Tongue (tissue), 2 donors: ENCODE results near the gene RIPK3. TPM values are rescaled to one million over a fixed set of nuclear protein-coding genes. Genes with fewer than 3 reads are reported as not detected.
"Not testable (repeated sequence)": the region's sequence is repeated elsewhere in the genome, so short reads cannot be mapped to it uniquely, and the experiment has no call there.

Experiments
- DNase-seq: peaks from one replicate; pipeline ENCODE4 v3.0.0-alpha.2; 2015
- total RNA-seq: library from RNA; depleted of rRNA; stranded (reverse); fragments of >200 nt; gene quantifications from one replicate; pipeline ENCODE4 v1.2.3, GENCODE V29; 2014

The RIPK3 gene
- 5.5 TPM for total RNA-seq

DNA sequence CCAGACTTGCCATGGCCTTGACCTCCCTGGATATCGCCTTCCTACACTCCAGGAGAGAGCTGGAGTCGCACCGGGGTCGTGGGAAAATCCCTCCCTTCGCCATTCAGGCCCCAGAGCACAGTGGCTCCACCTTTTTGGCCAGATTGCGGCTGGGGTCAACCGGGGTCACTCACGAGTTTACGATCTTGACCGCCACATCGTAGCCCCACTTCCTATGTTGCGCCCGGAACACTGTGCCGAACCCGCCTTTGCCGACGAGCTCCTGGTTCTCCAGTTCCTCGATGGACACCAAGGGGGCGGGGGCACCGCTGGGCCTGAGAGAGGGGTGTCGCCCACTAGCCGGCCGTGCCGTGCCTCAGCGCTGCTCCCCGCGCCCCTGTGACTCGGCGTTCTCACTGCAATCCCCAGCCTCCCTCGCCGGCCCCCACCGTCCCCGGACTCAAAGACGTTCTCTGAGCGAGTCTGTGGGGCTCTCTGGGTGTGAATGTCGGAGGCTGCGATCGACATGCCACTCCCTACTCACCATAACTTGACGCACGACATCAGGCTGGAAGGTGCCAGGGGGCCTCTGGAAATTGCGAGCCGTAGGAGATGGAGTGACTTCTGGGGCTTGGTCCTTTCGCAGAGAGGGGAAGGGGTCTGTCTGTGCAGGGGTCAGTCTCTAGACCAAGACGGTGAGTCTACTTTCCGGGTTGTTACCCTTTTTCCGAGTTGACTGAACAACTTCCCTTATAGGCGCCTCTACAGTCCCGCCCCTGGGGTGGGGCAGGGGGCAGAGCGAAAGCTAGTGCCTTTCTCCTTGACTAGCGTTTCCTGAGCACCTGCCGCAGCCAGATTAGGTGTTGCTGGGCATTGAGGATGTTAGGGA lies at the start of gene RIPK3:
RIPK3 (minus strand) TSS at position 708 of the 868 bp plus-strand sequence; CDS start at position 543, 165 bp downstream.
- peak; percentile 44 for DNase-seq

DNA sequence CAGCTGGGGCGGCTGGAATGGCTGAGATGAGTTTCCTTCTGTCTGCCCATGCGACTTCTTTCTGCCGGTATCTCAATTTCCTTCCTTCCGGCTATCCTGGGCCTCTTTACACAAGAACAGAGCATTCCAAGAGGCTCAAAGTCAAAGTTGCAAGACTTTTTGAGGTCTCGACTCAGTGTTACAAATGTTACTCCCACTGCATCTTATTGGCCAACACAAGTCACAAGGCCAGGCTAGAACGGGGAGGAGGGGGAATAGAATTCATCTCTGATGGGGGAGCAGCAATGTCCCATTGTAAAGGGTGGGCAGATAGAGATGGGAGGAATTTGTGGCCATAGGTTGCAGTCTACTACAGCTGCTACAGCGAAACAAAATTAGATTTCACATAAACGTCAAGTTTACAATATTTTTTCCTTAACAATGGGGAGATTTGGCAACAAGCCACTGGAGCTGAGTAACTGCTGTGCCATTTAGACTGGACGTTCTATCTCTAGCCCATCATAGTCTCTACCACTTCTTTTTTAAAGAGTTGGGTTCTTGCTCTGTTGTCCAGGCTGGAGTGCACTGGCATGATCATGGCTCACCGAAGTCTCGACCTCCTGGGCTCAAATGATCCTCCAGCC lies 49.5 kb upstream of the RIPK3 start:
- DNase-seq: no peak

DNA sequence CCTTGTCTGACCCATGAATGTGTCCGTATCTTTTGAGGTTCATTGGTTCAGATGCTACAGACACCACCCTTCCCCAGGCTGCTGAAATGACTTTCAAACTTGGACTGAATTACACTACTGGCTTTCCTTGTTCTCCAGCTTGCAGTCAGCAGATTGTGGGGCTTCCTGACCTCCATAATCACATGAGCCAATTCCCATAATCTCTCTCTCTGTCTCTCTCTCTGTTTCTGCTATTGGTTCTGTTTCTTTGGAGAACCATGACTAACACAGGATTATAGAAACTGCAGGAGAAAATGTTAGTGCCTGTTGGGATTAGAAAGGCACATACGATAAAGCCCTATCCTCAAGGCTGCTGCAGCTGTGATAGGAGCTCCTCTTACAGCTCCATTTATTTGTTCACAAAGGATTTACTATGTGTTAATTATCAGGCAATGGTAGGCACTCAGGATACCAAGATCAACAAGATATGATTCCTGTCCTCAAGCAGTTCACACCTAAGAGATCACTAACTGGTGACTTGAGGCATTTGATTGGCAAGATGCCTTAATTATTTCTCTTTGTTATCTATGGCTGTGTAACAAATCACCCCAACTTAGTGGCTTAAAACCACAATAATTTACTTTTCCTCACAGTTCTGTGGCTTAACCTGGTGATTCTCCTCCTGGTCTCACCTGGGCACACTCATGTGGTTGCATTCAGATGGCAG lies 48.8 kb upstream of the RIPK3 start:
- peak; percentile 62 for DNase-seq

DNA sequence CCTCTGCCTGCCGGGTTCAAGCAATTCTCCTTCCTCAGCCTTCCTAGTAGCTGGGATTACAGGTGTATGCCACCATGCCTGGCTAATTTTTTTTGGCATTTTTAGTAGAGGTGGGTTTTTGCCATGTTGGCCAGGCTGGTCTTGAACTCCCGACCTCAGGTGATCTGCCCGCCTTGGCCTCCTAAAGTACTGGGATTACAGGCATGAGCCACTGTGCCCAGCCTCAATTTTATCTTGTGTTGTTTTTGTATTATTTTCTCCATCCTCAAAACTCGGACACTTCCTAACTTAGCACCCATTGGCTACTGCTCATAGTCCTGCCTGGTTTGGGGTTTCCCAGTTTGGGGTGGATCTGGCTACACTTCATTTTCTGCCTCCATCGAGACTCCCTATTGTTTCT lies 47.8 kb upstream of the RIPK3 start:
- not testable (repeated sequence) for DNase-seq

DNA sequence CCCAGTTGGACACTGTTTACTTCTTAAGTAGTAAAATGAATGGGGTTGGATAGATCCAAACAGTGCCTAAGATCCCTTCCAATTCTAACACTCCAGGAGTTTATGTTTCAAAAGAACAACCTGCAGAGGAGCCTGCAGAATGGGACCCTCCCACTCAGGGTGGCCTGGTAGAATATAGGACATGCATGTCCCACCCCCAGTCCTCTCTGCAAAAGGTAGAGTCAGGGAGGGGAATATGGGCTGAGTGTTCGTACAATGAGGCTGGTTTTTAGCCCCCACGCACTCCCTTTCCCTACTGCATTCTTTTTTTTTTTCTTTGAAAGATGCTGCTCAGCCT lies 47.2 kb upstream of the RIPK3 start:
- DNase-seq: no peak

DNA sequence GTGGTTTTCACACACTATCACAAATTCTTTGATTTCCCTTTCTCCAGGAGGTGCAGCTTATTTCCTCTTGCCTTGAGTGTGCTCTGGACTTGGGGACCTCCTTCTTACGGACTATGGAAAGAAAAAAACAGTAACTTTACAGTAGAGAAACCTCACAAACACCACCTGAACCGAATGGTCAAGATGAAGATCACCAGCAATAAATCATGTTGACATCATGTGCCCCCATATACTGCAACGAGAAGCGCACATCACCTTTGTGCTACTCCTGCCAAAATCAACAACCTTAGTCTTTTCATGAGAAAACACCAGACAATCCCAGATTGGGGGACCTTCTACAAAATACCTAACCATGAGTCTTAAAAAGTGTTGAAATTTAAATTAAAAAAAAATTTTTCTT lies 45.7 kb upstream of the RIPK3 start:
- DNase-seq: no peak

DNA sequence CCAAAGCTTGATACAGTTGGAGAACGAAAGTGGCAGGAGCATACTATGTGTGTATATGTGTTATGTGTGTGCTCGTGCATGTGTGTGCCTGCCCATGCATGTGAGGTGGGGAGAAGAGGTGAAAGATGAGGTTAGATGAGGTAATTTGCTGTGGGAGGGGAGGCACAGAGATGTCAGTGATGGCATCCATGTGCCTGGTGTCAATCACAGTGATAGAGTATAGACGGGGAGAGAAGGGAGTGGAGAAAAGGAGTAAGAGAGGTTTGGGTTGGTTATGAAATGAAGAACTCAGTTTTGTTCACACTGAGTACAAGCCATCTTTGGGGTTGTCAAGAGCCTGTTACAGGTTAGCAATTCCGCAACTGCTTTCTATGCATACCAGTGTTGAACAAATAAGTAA lies 44.4 kb upstream of the RIPK3 start:
- DNase-seq: no peak

DNA sequence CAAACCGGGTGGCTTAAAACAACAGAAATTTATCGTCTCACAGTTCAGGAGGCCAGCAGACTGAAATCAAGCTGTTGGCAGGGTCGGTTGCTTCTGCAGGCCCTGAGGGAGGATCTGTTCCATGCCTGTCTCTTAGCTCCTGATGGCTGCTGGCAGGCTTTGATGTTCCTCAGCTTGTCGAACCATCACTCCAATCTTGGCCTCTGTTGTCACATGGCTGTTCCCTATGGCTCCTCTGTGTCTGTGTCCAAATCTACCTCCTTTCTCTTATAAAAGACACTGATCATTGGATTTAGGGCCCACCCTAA lies 42.2 kb upstream of the RIPK3 start:
- no peak for DNase-seq

DNA sequence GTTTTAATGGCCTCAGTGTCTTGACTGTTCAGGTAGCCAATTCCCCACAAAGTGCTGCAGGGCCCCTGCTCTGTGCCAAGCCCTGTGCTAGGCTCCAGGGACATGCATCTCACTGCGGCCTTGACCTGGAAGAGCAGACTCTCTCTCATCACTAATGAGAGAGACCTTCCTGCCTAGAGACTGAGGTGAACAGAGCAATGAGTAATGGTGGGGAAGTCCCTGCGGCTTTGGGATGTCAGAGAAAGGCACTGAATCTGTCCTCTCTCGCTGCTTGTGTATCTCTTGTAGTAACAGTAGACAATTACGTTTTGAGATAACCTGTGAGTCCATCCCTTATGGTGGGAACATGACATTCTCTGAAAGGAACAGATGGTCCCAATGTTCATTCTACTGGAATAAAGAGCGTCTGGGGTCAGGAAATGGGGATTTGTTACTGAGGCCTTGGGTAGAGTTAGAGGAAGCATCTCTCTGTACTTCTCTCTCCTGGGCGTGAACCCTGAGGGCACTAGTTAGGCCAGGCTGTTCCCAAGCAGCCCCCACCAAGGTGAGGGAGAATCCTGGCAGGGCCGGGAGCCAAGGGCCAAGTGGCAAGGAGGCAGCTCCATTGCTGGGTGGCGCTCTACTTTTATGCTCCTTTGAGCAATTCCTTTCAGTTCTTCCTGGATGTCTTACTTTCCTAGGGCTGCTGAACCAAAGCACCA lies 41.7 kb upstream of the RIPK3 start:
- no peak for DNase-seq

DNA sequence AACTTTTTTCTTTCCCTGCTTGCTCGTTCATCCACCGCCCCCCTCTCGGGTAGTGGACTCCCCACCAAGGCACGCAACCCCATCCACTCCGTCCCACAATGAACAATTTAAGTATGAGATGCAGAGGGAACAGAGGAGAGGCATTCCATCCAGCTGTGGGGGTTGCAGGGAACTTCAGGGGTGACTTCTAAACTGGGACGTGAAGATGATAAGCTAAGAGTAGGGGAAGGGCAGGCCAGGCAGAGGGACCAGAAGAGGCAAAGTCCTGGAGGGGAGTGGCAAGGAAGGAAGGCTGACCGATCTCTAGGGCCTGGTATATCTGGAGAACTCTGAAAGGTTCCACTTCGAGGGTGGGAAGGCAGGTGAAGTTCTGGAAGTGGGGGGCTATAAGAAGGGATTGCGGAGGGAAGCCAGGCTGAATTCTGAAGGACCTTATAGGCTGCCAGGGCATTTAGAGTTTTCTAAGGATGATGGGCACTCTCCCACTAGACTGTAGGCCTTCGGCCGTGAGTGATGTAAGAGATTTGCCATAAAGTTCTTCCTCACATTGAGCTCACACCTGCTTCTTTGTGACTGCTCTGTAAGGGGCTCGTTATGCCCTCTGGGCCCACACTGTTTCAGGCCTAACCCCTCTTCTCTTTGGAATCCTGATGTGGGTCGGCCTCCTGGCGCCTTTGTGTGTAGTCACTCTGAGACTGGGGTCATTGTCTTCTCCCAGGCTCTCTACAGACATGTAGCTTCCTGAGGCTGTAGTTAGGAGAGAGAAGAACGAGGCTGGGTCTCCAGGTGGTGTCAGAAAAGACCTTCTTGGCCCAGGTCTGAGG lies 40.3 kb upstream of the RIPK3 start:
- no peak for DNase-seq

DNA sequence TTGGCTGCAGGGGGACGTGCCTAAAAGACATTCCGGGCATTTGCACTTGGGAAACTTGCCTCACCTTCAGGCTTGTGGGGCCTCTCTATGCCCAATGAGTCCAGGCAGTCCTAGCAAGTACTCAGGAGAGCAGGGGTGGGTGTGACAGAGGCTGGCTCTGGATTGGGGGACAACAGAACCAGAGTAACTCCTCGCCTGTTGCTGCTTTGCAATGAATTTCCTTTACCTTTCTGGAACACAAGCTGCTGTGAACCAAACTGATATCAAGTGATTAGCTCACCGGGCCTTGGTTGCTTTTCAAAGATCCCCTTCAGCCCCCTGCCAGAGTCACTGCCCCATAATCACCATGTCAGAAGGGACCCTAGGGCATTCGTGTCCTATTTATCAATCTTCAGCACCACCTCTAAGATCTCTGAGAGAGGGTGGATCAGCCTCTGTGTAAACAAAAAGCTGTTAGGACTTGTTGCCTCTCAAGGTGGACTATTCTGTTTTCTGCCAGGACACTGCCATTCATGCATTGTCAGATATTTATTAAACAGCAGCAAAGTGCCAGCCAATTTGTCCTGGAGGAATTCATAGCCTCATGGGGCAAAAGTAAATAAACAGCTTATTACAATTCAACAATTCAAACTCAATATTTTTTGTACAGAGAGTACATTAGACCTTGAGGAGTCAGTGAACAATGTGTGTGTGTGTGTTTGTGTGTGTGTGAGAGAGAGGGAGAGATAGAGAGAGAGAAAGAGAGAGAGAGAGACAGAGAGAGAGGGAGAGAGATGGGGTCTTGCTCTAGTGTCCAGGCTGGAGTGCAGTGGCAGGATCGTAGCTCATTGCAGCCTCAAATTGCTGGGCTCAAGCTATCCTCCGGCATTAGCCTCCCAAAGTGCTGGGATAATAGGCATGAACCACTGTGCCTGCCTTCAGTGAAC lies 39.5 kb upstream of the RIPK3 start:
- no peak for DNase-seq

DNA sequence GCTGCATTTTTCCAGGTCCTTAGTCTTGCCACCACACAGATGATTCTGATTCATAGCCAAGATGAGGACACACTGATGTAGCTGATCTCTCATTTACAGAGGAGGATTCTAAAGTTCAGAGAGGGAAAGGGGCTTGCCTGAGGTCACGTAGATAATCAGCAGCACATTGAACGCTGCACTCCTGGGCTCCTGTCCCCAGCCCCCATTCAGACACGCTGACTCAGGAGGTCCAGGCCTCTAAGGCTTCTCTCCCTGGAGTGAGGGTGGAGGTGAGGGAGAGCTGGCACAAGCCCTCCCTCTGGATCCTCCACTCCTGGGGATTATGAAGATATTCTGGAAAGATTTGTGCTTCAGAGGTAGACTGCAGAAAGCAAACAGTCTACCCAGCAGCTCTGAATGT lies 38.5 kb upstream of the RIPK3 start:
- no peak for DNase-seq

DNA sequence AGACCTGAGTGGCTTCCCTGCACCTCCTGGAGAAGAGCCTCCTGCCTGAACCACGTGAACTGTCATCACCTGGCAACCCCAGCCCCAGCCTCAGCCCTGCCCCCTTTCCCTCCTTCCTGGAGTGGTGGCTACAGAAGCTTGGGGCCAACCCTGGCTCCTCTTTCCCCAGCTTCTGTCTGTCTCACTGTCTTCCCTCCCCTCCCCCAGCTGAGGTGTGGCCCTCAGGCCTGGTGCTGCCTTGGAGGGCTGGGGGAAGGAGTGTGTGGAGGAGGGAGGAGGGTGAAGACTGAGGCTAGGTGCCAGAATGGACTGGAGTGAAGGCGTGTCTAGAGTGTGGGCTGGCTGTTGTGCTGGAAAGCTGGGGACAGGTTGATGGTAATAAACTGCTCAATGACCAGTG lies 37.9 kb upstream of the RIPK3 start:
- no peak for DNase-seq

DNA sequence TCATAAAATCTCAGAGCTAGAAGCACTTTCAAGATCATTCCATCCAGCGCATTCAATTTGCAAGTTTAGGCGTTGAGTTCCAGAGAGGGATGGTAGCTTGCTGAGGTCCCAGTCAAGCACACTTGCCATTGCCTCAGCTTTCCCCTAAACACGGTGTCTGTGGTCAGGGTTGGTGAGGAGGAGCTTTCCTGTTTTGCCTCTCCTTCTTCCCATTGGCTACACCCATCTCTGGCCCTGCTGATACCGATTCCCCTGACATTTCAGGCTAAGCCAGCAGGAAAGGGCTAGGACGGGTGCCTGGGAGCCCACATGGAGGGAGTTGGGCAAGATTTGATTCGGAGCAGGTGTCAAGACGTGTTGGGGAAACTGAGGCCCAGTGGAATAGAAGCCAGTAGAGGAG lies 37.3 kb upstream of the RIPK3 start:
- DNase-seq: no peak

DNA sequence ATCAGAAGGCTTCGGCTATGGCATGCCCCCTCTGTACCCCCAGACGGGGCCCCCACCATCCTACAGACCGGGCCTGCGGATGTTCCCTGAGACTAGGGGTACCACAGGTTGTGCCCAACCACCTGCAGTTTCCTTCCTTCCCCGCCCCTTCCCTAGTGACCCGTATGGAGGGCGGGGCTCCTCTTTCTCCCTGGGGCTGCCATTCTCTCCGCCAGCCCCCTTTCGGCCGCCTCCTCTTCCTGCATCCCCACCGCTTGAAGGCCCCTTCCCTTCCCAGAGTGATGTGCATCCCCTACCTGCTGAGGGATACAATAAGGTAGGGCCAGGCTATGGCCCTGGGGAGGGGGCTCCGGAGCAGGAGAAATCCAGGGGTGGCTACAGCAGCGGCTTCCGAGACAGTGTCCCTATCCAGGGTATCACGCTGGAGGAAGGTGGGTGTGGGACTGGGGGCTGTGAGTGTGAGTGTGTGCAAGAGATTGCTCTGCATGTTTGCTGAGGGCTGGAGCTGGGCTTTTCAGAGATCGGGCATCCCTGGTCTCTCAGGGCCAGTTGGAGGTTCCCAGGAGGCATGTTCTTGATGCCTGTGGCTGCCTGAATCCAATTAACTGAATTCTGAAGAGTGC lies 36.8 kb upstream of the RIPK3 start:
- DNase-seq: no peak

DNA sequence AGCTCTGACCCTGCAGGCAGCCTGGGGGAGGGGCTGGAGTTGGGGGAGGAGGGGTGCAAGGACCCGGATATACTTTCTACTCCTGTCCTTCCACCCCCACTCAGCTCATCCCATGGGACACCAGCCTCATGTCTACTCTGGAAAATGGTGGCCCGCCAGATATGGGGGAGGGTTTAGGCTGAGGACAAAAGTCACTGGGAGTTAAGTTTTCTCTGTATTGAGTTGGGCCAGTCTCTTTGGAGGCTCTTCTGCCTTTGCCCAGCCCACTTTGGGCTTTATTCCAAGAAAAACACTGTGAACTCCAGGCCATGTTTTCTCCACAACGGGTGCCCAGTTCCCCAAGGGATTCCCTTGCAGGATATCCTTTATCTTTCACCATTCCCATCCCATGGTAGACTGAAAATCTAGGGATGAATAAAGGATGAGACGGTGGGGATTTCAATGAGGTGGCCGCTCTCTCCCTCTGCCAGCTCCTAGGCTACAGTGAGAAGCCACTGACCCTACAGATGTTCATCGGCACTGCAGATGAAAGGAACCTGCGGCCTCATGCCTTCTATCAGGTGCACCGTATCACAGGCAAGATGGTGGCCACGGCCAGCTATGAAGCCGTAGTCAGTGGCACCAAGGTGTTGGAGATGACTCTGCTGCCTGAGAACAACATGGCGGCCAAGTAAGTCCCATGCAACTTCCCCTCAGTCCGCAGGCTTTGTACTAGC lies 33.1 kb upstream of the RIPK3 start:
- DNase-seq: no peak

DNA sequence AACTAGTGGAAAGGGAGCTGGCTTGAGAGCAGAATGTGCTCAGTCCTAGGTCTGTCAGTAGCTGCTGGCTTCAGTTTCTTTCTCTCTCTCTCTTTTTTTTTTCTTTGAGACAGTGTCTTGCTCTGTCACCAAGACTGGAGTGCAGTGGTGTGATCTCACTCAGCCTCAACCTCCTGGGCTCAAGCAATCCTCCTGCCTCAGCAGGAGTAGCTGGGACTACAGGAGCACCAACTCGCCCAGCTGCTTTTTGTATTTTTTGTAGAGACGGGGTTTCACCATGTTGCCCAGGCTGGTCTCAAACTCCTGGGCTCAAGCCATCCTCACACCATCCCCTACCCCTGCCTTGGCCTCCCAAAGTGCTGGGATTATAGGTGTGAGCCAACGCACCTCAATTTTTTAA lies 31.8 kb upstream of the RIPK3 start:
- not testable (repeated sequence) for DNase-seq

DNA sequence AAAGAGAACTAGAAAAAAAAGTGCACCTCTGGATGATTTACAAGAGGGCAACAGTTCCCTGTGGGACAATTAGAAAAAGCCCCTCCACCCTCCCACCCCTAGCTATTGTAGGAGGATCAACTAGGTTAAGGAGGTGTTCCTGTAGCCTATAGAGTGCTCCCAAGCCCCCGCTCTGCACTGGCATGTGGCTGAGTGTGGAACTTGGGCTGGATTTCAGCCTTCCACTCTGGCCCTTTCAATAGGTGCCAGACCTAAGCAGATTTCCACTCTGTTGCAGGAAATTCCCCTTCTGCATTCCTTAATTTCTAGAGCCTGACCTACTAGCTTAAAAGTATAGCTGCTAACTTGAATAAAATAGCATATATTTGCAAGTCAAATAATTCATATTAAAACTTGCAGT lies 31.0 kb upstream of the RIPK3 start:
- no peak for DNase-seq

DNA sequence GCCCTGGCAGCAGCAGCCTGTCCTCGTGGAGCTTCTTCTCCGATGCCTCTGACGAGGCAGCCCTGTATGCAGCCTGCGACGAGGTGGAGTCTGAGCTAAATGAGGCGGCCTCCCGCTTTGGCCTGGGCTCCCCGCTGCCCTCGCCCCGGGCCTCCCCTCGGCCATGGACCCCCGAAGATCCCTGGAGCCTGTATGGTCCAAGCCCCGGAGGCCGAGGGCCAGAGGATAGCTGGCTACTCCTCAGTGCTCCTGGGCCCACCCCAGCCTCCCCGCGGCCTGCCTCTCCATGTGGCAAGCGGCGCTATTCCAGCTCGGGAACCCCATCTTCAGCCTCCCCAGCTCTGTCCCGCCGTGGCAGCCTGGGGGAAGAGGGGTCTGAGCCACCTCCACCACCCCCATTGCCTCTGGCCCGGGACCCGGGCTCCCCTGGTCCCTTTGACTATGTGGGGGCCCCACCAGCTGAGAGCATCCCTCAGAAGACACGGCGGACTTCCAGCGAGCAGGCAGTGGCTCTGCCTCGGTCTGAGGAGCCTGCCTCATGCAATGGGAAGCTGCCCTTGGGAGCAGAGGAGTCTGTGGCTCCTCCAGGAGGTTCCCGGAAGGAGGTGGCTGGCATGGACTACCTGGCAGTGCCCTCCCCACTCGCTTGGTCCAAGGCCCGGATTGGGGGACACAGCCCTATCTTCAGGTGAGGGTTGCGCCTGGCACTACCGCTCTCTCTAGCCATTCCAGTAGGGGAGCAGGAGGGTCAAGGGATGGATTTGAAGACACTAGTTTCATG lies 30.3 kb upstream of the RIPK3 start:
- no peak for DNase-seq
